HepG2 (cell line): ENCODE measurements around the gene SLC38A4. TPM values are rescaled to one million over a fixed set of nuclear protein-coding genes. Genes with fewer than 3 reads are reported as not detected.

ENCODE experiments used
- ASH2L ChIP-seq: fragments of 300-600, 200-600 bp; sonication (generic); IDR thresholded peaks from 2 replicates; pipeline ENCODE4 v1.7.0; 2017; ENCODE audit warnings: low read depth, mild to moderate bottlenecking, moderate library complexity, mixed read lengths, low read length; ENCODE audit not compliant: insufficient read length
- GATAD2A ChIP-seq: IDR thresholded peaks from 2 replicates; pipeline ENCODE4 v1.6.1; 2016
- IKZF4 ChIP-seq: sonication (generic); formaldehyde crosslinking; IDR thresholded peaks from 2 replicates; pipeline ENCODE4 v1.5.1; 2020; ENCODE audit warnings: borderline replicate concordance, mild to moderate bottlenecking, low read depth, missing genetic modification reagents; ENCODE audit errors: not compliant biosample characterization
- KDM2A ChIP-seq: sonication (generic); formaldehyde crosslinking; IDR thresholded peaks from 2 replicates; pipeline ENCODE4 v1.4.0; 2020; ENCODE audit warnings: low read depth, missing genetic modification reagents, borderline replicate concordance
- KDM6A ChIP-seq: IDR thresholded peaks from 2 replicates; pipeline ENCODE4 v1.6.1; 2016; ENCODE audit warnings: low read depth
- MXD1 ChIP-seq: sonication (generic); formaldehyde crosslinking; IDR thresholded peaks from 2 replicates; pipeline ENCODE4 v1.4.0; 2020; ENCODE audit warnings: mild to moderate bottlenecking, missing genetic modification reagents
- MXD4 ChIP-seq: IDR thresholded peaks from 2 replicates; pipeline ENCODE4 v1.6.1; 2016; ENCODE audit warnings: mild to moderate bottlenecking, missing biosample characterization, missing genetic modification reagents
- PRDM4 ChIP-seq: sonication (generic); formaldehyde crosslinking; IDR thresholded peaks from 2 replicates; pipeline ENCODE4 v1.9.0; 2021; ENCODE audit warnings: missing genetic modification reagents, borderline replicate concordance
- PREB ChIP-seq: sonication (generic); formaldehyde crosslinking; IDR thresholded peaks from 2 replicates; pipeline ENCODE4 v1.4.0; 2020; ENCODE audit warnings: missing genetic modification reagents
- ZBTB38 ChIP-seq: sonication (generic); formaldehyde crosslinking; IDR thresholded peaks from 2 replicates; pipeline ENCODE4 v1.5.1; 2020; ENCODE audit warnings: mild to moderate bottlenecking, missing genetic modification reagents
- ZNF503 ChIP-seq: sonication (generic); formaldehyde crosslinking; IDR thresholded peaks from 2 replicates; pipeline ENCODE4 v1.4.0; 2020; ENCODE audit warnings: missing genetic modification reagents
- ZNF572 ChIP-seq: sonication (generic); formaldehyde crosslinking; IDR thresholded peaks from 2 replicates; pipeline ENCODE4 v1.5.1; 2020; ENCODE audit warnings: mild to moderate bottlenecking, missing genetic modification reagents
- ZNF660 ChIP-seq: sonication (generic); formaldehyde crosslinking; IDR thresholded peaks from 2 replicates; pipeline ENCODE4 v1.5.1; 2020; ENCODE audit warnings: mild to moderate bottlenecking, low read depth, missing genetic modification reagents, borderline replicate concordance
- ZNF747 ChIP-seq: sonication (generic); formaldehyde crosslinking; IDR thresholded peaks from 2 replicates; pipeline ENCODE4 v1.8.1; 2023; ENCODE audit warnings: missing genetic modification reagents, mild to moderate bottlenecking, borderline replicate concordance
- ZNF761 ChIP-seq: sonication (generic); formaldehyde crosslinking; conservative IDR thresholded peaks from 2 replicates; pipeline ENCODE4 v1.4.0; 2020; ENCODE audit warnings: mild to moderate bottlenecking, missing genetic modification reagents
- ZNF781 ChIP-seq: sonication (generic); formaldehyde crosslinking; IDR thresholded peaks from 2 replicates; pipeline ENCODE4 v1.5.1; 2020; ENCODE audit warnings: borderline replicate concordance, mild to moderate bottlenecking, missing genetic modification reagents; ENCODE audit errors: not compliant biosample characterization
- ZNF883 ChIP-seq: sonication (generic); formaldehyde crosslinking; IDR thresholded peaks from 2 replicates; pipeline ENCODE4 v1.5.1; 2020; ENCODE audit warnings: mild to moderate bottlenecking, missing genetic modification reagents; ENCODE audit errors: not compliant biosample characterization
- ZSCAN20 ChIP-seq: sonication (generic); formaldehyde crosslinking; IDR thresholded peaks from 2 replicates; pipeline ENCODE4 v1.4.0; 2020; ENCODE audit warnings: missing genetic modification reagents, mild to moderate bottlenecking, borderline replicate concordance
- polyA plus RNA-seq, 8 experiments: library from polyadenylated mRNA; depleted of rRNA in 3 of 8; stranded (reverse) in 7 of 8; unstranded in 1 of 8; fragments of >200 nt; fragmentation: Illumina TruSeq in 4 of 8; extraction: Trizol in 4 of 8; gene quantifications; 2 replicates each; pipeline versions ENCODE4 v1.2.1 to v1.2.3, GENCODE V29; 2011 to 2016; ENCODE audit warnings: low read depth in 4 of 8, missing spikeins in 1 of 8, mixed read lengths in 1 of 8; ENCODE audit not compliant: insufficient read depth in 1 of 8
- total RNA-seq, 5 experiments: library from RNA; depleted of rRNA; stranded (reverse); fragments of >200 nt; fragmentation: Illumina TruSeq; extraction: Trizol; gene quantifications; 2 replicates each; pipeline ENCODE4 v1.2.3, GENCODE V29; 2016; ENCODE audit warnings: low read depth in 1 of 5

The SLC38A4 gene
- total and polyA plus RNA-seq, 2 of the 13 experiments (the other 11 are each of a cell fraction or from before 2014, with no cell fraction given), result 3.5 to 5.2 TPM

- peak; percentile 48; the same call in 1 of the 2 replicates for TF ChIP-seq MXD4
- TF ChIP-seq ZNF503 (CRISPR knock-in tag), result 0 out of 2 replicates have a peak, but pooled peaks have one; percentile 24
- peak; percentile 40 for TF ChIP-seq ASH2L
- no peak for TF ChIP-seq MXD1
- peak; percentile 62 for TF ChIP-seq ZNF883 (CRISPR knock-in tag)
- 0 out of 2 replicates have a peak, but pooled peaks have one; percentile 27 for TF ChIP-seq ZBTB38 (CRISPR knock-in tag)
- TF ChIP-seq PRDM4 (CRISPR knock-in tag), result no peak
- no peak for TF ChIP-seq ZNF747 (CRISPR knock-in tag)
- TF ChIP-seq ZSCAN20 (CRISPR knock-in tag), result no peak
- TF ChIP-seq ZNF781, result peak; percentile 44
- no peak for TF ChIP-seq ZNF572 (CRISPR knock-in tag)
- 0 out of 2 replicates have a peak, but pooled peaks have one; percentile 43 for TF ChIP-seq PREB (CRISPR knock-in tag)
- TF ChIP-seq KDM2A (CRISPR knock-in tag), result peak; percentile 79; the same call in 1 of the 2 replicates
- 0 out of 2 replicates have a peak, but pooled peaks have one; percentile 40 for TF ChIP-seq ZNF761 (CRISPR knock-in tag)
- TF ChIP-seq ZNF660 (CRISPR knock-in tag), result no peak
- TF ChIP-seq KDM6A (CRISPR knock-in tag), result no peak
- peak; percentile 28 for TF ChIP-seq IKZF4 (CRISPR knock-in tag)
- TF ChIP-seq GATAD2A (CRISPR knock-in tag), result peak; percentile 53
Observed at GRCh38 chr12:46825591-46826414, at the start of gene SLC38A4 (continued).
